Heart left ventricle (tissue), 16 donors: ENCODE results near the gene CCDC192. TPM values are rescaled to one million over a fixed set of nuclear protein-coding genes. Genes with fewer than 3 reads are reported as not detected.
"Not testable (repeated sequence)": the region's sequence is repeated elsewhere in the genome, so short reads cannot be mapped to it uniquely, and the experiment has no call there.

Source experiments
- ATAC-seq, 4 donors: fragments of 200-7000 bp; cut with Tn5 transposase; one replicate each; pipeline ENCODE4 v1.9.1; 2020 to 2022; ENCODE audit warnings: moderate library complexity in 4 of 4, mild to moderate bottlenecking in 3 of 4, moderate number of reproducible peaks in 1 of 4
- DNase-seq, 5 donors: peaks; one replicate each; pipeline ENCODE4 v3.0.0-alpha.2; 2020
- H3K27ac ChIP-seq, 12 donors: fragments of 200-600 bp; sonication (generic) in 4 of 12; one replicate each; pipeline versions ENCODE4 v1.5.0 to v1.8.0; 2016 to 2022; ENCODE audit warnings: mild to moderate bottlenecking in 2 of 12
- H3K27me3 ChIP-seq, 9 donors: fragments of 200-600 bp; sonication (generic) in 2 of 9; one replicate each; pipeline versions ENCODE4 v1.5.1 to v1.8.0; 2016 to 2022; ENCODE audit warnings: mild to moderate bottlenecking in 3 of 9
- H3K36me3 ChIP-seq, 9 donors: fragments of 200-600 bp; sonication (generic) in 2 of 9; one replicate each; pipeline versions ENCODE4 v1.5.0 to v1.8.0; 2018 to 2022; ENCODE audit warnings: mild to moderate bottlenecking in 2 of 9
- H3K4me1 ChIP-seq, 12 donors: fragments of 200-600 bp; sonication (generic) in 4 of 12; one replicate each; pipeline versions ENCODE4 v1.5.0 to v1.8.0; 2016 to 2022; ENCODE audit warnings: mild to moderate bottlenecking in 3 of 12
- H3K4me3 ChIP-seq, 12 donors: fragments of 200-600 bp; sonication (generic) in 4 of 12; one replicate each; pipeline versions ENCODE4 v1.5.0 to v1.8.0; 2017 to 2022; ENCODE audit warnings: mild to moderate bottlenecking in 9 of 12, moderate library complexity in 4 of 12
- H3K9me3 ChIP-seq, 12 donors: fragments of 200-600 bp; sonication (generic) in 4 of 12; one replicate each; pipeline versions ENCODE4 v1.5.0 to v1.8.0; 2016 to 2022; ENCODE audit warnings: mild to moderate bottlenecking in 1 of 12
- CTCF ChIP-seq, 12 donors: fragments of 200-600 bp; sonication (generic) in 4 of 12; IDR thresholded peaks; one replicate each; pipeline versions ENCODE4 v1.5.0 to v1.8.0; 2018 to 2022; ENCODE audit warnings: antibody characterized with exemption in 12 of 12, mild to moderate bottlenecking in 5 of 12
- POLR2A ChIP-seq, 2 donors: fragments of 450-650 bp; IDR thresholded peaks; one replicate each; pipeline ENCODE4 v1.6.1; 2017; ENCODE audit warnings: antibody characterized with exemption in 2 of 2, mild to moderate bottlenecking in 2 of 2, moderate library complexity in 2 of 2
- WGBS, 4 donors: extraction: QIAGEN DNeasy Blood & Tissue Kit in 2 of 4; methylation state at CpG; one replicate each; pipeline versions ENCODE4 v1.1.5 to v1.1.7; 2013 to 2018; 5-methylcytosine and 5-hydroxymethylcytosine counted together
- intact Hi-C, 10 donors: fragments of 100-400 bp; cut with DNase I; formaldehyde crosslinking; loops; one replicate each; pipeline versions ENCODE4 v1.11.1 to v1.14.2; 2022
- polyA plus RNA-seq, 2 donors: library from polyadenylated mRNA; stranded (reverse); fragments of 200-250 nt; gene quantifications; one replicate each; pipeline ENCODE4 v1.2.3, GENCODE V29; 2013
- total RNA-seq, 9 donors: library from RNA; depleted of rRNA in 2 of 9; stranded (reverse); fragments of >200 nt in 2 of 9; fragmentation: NEBNext Ultra II Directional in 3 of 9; extraction: Animal tissue kit (Norgen Biotek cat#: 25700) in 3 of 9; gene quantifications; one replicate each; pipeline versions ENCODE4 v1.1.0 to v1.2.4, GENCODE V29; 2016 to 2023
- donor health status: ischemic (EF 13 %, LVEDD 7.1; RV severe dilation, severe dysfunction).
- donor health status: healthy with polysubstance abuse.
- donor health status: DM: no; HTN: yes; CAD: no.
- donor health status: DM: no; HTN: no; CAD: no.
- donor health status: ischemic (EF 25% LVEDD 6.9; RV normal size, moderate dysfunction).
- donor health status: ischemic (EF 25% LVEDD 5.7; RV mildly dilated, moderate dysfunction).
- donor health status: healthy.
- donor health status: DM: yes; HTN: yes; CAD: no.
- donor health status: ischemic (EF 35%, LVEDD 5.7; RV mildly dilated, moderate dysfunction).
- donor health status: nonischemic (EF 11% LVEDD 7.7; RV severe dilation, severe dysfunction).
- donor health status: DM: yes; HTN: yes; CAD: no.
- donor health status: PGD.
- donor health status: ischemic (EF 29% LVEDD 5.4; RV normal size, mild dysfunction).
- donor health status: nonischemic (EF 23%, LVEDD 6.1; RV moderate dilation, normal function).

Gene CCDC192
- total and polyA plus RNA-seq, 11 donors, result 0.07 to 1.3 (median 0.42) TPM; not detected in 8

DNA sequence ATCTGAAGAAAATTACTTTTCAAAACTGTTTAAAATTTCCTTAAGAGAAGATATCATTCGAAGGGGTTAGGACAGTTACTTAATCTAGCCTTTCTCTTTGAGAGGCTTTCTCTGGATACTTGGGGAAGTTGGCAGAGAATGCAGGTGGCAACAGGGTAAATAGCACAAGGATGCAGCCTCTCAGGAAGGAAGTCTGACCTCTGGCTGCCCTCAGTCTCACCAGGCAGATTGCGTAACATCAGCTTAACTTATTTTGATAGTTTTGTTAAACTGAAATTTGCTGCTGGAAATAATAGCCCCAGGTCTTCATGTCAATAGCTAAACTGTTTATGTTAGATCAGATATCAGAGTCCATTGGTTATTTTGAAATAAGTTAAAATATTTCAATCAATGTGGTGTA is 20.4 kb downstream of the CCDC192 start:
- Histone ChIP-seq H3K4me3 (no peak overlapping the region), H3K27ac (no peak overlapping the region), H3K27me3 (no peaks in the 10 kb centered on the region), H3K9me3 (peaks cover 0 to 19% (median 3%) of the 10 kb centered on the region in 12 donors), H3K36me3 (no peaks in the 10 kb centered on the region), H3K4me1 (peaks cover 0 to 13% (median 7%) of the 10 kb centered on the region in 12 donors)
- intact Hi-C loops, result loop anchor here in 2 of 10 donors (10.0 kb wide), 1 partner anchor 159 kb away; no protein-coding TSS in a partner anchor
- DNase-seq (peak in 1 of 5 donors; percentile 38), ATAC-seq (peak in 3 of 4 donors; percentile 52 to 68 (median 61))
- TF ChIP-seq POLR2A (IDR thresholded peaks at IDR 0.05) (no peak), CTCF (IDR thresholded peaks at IDR 0.05) (no peak)
- WGBS, 4 donors, result 18 to 41% (median 23%) methylated on average over 2 of the region's 2 CpGs

DNA sequence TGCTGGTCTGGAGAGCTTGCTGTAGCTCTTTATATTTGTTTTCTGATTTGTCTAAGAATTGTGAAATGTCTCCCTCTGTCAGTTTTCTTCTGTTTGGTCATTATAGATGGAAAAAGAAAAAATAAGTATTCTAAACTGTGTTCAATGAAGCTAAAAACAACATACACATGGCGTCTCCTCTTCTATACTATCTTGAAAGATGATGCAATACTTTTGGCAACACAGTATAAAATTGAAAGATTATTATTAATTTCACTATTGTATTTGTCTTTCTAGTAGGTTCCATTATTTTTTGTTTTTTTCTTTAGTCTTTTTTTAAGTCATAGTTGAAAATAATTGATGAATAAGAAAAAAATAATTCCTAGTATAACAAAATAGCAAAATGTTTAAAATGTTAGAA is 22.5 kb downstream of the CCDC192 start:
- peaks cover 0 to 15% (median 2%) of the 10 kb centered on the region in 12 donors for H3K9me3 ChIP-seq
- ATAC-seq (no peak), DNase-seq (no peak)
- H3K27ac ChIP-seq, result no peak overlapping the region
- no peaks in the 10 kb centered on the region for H3K27me3 ChIP-seq
- H3K4me1 ChIP-seq, result peaks cover 0 to 13% (median 7%) of the 10 kb centered on the region in 12 donors
- intact Hi-C loops, result loop anchor here in 2 of 10 donors (10.0 kb wide), 1 partner anchor 161 kb away; no protein-coding TSS in a partner anchor
- H3K36me3 ChIP-seq, result no peaks in the 10 kb centered on the region
- WGBS, 4 donors, result 75 to 89% (median 79%) methylated on average over 1 of the region's 1 CpG
- no peak overlapping the region for H3K4me3 ChIP-seq
- TF ChIP-seq CTCF (IDR thresholded peaks at IDR 0.05) (no peak), POLR2A (IDR thresholded peaks at IDR 0.05) (no peak)

DNA sequence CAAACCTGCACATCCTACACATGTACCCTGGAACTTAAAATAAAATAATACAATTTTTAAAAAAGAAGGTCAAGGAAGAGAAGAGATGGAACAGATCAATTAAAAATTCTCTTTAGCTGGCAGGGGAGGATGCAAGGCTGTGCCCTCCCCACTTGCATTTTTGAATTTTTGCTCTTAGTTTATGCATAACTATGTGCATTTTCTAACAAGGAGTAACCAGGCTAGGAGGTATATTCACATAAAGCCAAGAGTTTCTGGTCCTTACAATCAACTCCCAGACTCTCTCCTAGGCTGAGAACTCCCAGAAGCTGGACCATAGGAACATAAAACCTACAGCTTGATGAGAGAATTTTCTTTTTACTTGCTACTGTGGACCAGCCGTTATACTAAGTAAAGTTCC is 29.8 kb downstream of the CCDC192 start:
- Histone ChIP-seq H3K27ac (no peak overlapping the region), H3K4me3 (no peak overlapping the region), H3K27me3 (no peaks in the 10 kb centered on the region), H3K4me1 (no peaks in the 10 kb centered on the region), H3K36me3 (no peaks in the 10 kb centered on the region), H3K9me3 (peaks cover 0 to 17% (median 2%) of the 10 kb centered on the region in 12 donors)
- ATAC-seq, result no peak
- intact Hi-C loops, result no loop called here
- no peak for TF ChIP-seq CTCF (IDR thresholded peaks at IDR 0.05)
- TF ChIP-seq POLR2A (IDR thresholded peaks at IDR 0.05), result no peak
- WGBS, 4 donors, result 87 to 95% (median 92%) methylated on average over 1 of the region's 1 CpG
- no peak for DNase-seq

DNA sequence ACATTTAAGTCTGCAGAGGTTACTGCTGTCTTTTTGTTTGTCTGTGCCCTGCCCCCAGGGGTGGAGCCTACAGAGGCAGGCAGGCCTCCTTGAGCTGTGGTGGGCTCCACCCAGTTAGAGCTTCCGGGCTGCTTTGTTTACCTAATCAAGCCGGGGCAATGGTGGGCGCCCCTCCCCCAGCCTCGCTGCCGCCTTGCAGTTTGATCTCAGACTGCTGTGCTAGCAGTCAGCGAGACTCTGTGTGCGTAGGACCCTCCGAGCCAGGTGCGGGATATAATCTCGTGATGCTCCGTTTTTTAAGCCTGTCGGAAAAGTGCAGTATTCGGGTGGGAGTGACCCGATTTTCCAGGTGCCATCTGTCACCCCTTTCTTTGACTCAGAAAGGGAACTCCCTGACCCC is 36.2 kb downstream of the CCDC192 start:
- H3K36me3 ChIP-seq, H3K27ac ChIP-seq, H3K9me3 ChIP-seq, H3K4me1 ChIP-seq, H3K27me3 ChIP-seq, intact Hi-C loops, ATAC-seq, DNase-seq: not testable (repeated sequence)
- WGBS, 4 donors, result 25 to 79% (median 70%) methylated on average over 6 to 14 of the region's 14 CpGs
- H3K4me3 ChIP-seq, result peak overlapping the region in 2 of 12 donors; percentile 19 to 21
